ENCODE measurements around the gene DPAGT1. TPM values are rescaled to one million over a fixed set of nuclear protein-coding genes. Genes with fewer than 3 reads are reported as not detected.

The DPAGT1 gene
- total RNA-seq, 1 donor from 2014 or later: 83.4 TPM

- no peaks in the 10 kb centered on the region for H3K9me3 Mint-ChIP-seq
- peaks cover 34% of the 10 kb centered on the region for H3K4me1 Mint-ChIP-seq (ENCODE audit: low read depth)
- H3K36me3 Mint-ChIP-seq (ENCODE audit: low read depth): peaks cover 46% of the 10 kb centered on the region
- peaks cover 1% of the 10 kb centered on the region for H3K27me3 Mint-ChIP-seq (ENCODE audit: low read depth)
- DNase-seq (ENCODE audit: low spot score): no peak
- peak overlapping the region; percentile 91 for H3K4me3 Mint-ChIP-seq (ENCODE audit: low read depth)
- intact Hi-C loops (cut with micrococcal nuclease): loop anchor here (5.0 kb wide), 2 partner anchors 67 to 173 kb away; partner anchors contain the start of genes BCL9L and NLRX1
- peak overlapping the region; percentile 98 for H3K27ac Mint-ChIP-seq
Observed at GRCh38 chr11:119100246-119100970, 1.2 kb downstream of the DPAGT1 start.

- Mint-ChIP-seq H3K27ac (no peak overlapping the region), H3K36me3 (ENCODE audit: low read depth) (peaks cover 52% of the 10 kb centered on the region), H3K27me3 (ENCODE audit: low read depth) (peaks cover 2% of the 10 kb centered on the region), H3K4me1 (ENCODE audit: low read depth) (peaks cover 32% of the 10 kb centered on the region), H3K4me3 (ENCODE audit: low read depth) (peak overlapping the region; percentile 91), H3K9me3 (no peaks in the 10 kb centered on the region)
- DNase-seq (ENCODE audit: low spot score): no peak
- intact Hi-C loops (cut with micrococcal nuclease): loop anchor here (5.0 kb wide), 2 partner anchors 68 to 172 kb away; partner anchors contain the start of genes BCL9L and NLRX1
Observed at GRCh38 chr11:119099711-119100110, 1.9 kb downstream of the DPAGT1 start.

GRCh38 chr11:119095066-119095880 lies 6.4 kb downstream of the DPAGT1 start:
- peaks cover 79% of the 10 kb centered on the region for H3K36me3 Mint-ChIP-seq (ENCODE audit: low read depth)
- H3K9me3 Mint-ChIP-seq: no peaks in the 10 kb centered on the region
- peak overlapping the region; percentile 89 for H3K4me3 Mint-ChIP-seq (ENCODE audit: low read depth)
- DNase-seq (ENCODE audit: low spot score): peak; percentile 99
- intact Hi-C loops (cut with micrococcal nuclease): loop anchor here (1.0 to 2.0 kb wide), 8 partner anchors 10 to 112 kb away; partner anchors contain the start of genes C2CD2L, CBL, HINFP and HYOU1
- peaks cover 50% of the 10 kb centered on the region for H3K4me1 Mint-ChIP-seq (ENCODE audit: low read depth)
- peaks cover 2% of the 10 kb centered on the region for H3K27me3 Mint-ChIP-seq (ENCODE audit: low read depth)
- H3K27ac Mint-ChIP-seq: peak overlapping the region; percentile 89

GRCh38 chr11:119094816-119095065 lies 6.9 kb downstream of the DPAGT1 start:
- Mint-ChIP-seq H3K36me3 (ENCODE audit: low read depth) (peaks cover 74% of the 10 kb centered on the region), H3K4me3 (ENCODE audit: low read depth) (peak overlapping the region; percentile 89), H3K27me3 (ENCODE audit: low read depth) (peaks cover 2% of the 10 kb centered on the region), H3K9me3 (no peaks in the 10 kb centered on the region), H3K4me1 (ENCODE audit: low read depth) (peaks cover 45% of the 10 kb centered on the region), H3K27ac (peak overlapping the region; percentile 89)
- intact Hi-C loops (cut with micrococcal nuclease): loop anchor here (1.0 to 2.0 kb wide), 9 partner anchors 8 to 112 kb away; partner anchors contain the start of genes C2CD2L, CBL, HINFP and HYOU1
- DNase-seq (ENCODE audit: low spot score): no peak

GRCh38 chr11:119093942-119094815 lies 7.5 kb downstream of the DPAGT1 start:
- H3K36me3 Mint-ChIP-seq (ENCODE audit: low read depth): peaks cover 73% of the 10 kb centered on the region
- DNase-seq (ENCODE audit: low spot score): no peak
- H3K27me3 Mint-ChIP-seq (ENCODE audit: low read depth): peaks cover 2% of the 10 kb centered on the region
- peaks cover 45% of the 10 kb centered on the region for H3K4me1 Mint-ChIP-seq (ENCODE audit: low read depth)
- peak overlapping the region; percentile 92 for H3K4me3 Mint-ChIP-seq (ENCODE audit: low read depth)
- no peaks in the 10 kb centered on the region for H3K9me3 Mint-ChIP-seq
- H3K27ac Mint-ChIP-seq: peak overlapping the region; percentile 89
- intact Hi-C loops (cut with micrococcal nuclease): loop anchor here (1.0 to 2.0 kb wide), 6 partner anchors 8 to 113 kb away; partner anchors contain the start of genes CBL, HINFP, RPS25 and SLC37A4

GRCh38 chr11:119092880-119093842 lies 8.5 kb downstream of the DPAGT1 start:
- intact Hi-C loops (cut with micrococcal nuclease): no loop called here
- DNase-seq (ENCODE audit: low spot score): no peak
- H3K27me3 Mint-ChIP-seq (ENCODE audit: low read depth): peaks cover 2% of the 10 kb centered on the region
- no peaks in the 10 kb centered on the region for H3K9me3 Mint-ChIP-seq
- peak overlapping the region; percentile 75 for H3K27ac Mint-ChIP-seq
- H3K4me3 Mint-ChIP-seq (ENCODE audit: low read depth): peak overlapping the region; percentile 92
- H3K4me1 Mint-ChIP-seq (ENCODE audit: low read depth): peaks cover 41% of the 10 kb centered on the region
- peaks cover 62% of the 10 kb centered on the region for H3K36me3 Mint-ChIP-seq (ENCODE audit: low read depth)

GRCh38 chr11:119091966-119092879 lies 9.4 kb downstream of the DPAGT1 start:
- peaks cover 53% of the 10 kb centered on the region for H3K36me3 Mint-ChIP-seq (ENCODE audit: low read depth)
- peaks cover 2% of the 10 kb centered on the region for H3K27me3 Mint-ChIP-seq (ENCODE audit: low read depth)
- no peak for DNase-seq (ENCODE audit: low spot score)
- H3K4me1 Mint-ChIP-seq (ENCODE audit: low read depth): peaks cover 50% of the 10 kb centered on the region
- H3K4me3 Mint-ChIP-seq (ENCODE audit: low read depth): peak overlapping the region; percentile 92
- intact Hi-C loops (cut with micrococcal nuclease): no loop called here
- no peaks in the 10 kb centered on the region for H3K9me3 Mint-ChIP-seq
- H3K27ac Mint-ChIP-seq: peak overlapping the region; percentile 51

GRCh38 chr11:119091178-119091577 lies 10.5 kb downstream of the DPAGT1 start:
- no peak overlapping the region for H3K27ac Mint-ChIP-seq
- intact Hi-C loops (cut with micrococcal nuclease): no loop called here

GRCh38 chr11:119089319-119089718 lies 12.3 kb downstream of the DPAGT1 start:
- H3K36me3 Mint-ChIP-seq (ENCODE audit: low read depth): peaks cover 29% of the 10 kb centered on the region
- no peak for DNase-seq (ENCODE audit: low spot score)
- H3K27ac Mint-ChIP-seq: no peak overlapping the region
- no peak overlapping the region for H3K4me3 Mint-ChIP-seq (ENCODE audit: low read depth)
- intact Hi-C loops (cut with micrococcal nuclease): no loop called here
- no peaks in the 10 kb centered on the region for H3K9me3 Mint-ChIP-seq
- no peaks in the 10 kb centered on the region for H3K27me3 Mint-ChIP-seq (ENCODE audit: low read depth)
- peaks cover 50% of the 10 kb centered on the region for H3K4me1 Mint-ChIP-seq (ENCODE audit: low read depth)

More at GRCh38 chr11:119091178-119091577, 10.5 kb downstream of the DPAGT1 start:
- Mint-ChIP-seq H3K9me3 (no peaks in the 10 kb centered on the region), H3K4me3 (ENCODE audit: low read depth) (no peak overlapping the region), H3K36me3 (ENCODE audit: low read depth) (peaks cover 43% of the 10 kb centered on the region), H3K4me1 (ENCODE audit: low read depth) (peaks cover 47% of the 10 kb centered on the region), H3K27me3 (ENCODE audit: low read depth) (peaks cover 2% of the 10 kb centered on the region)
- DNase-seq (ENCODE audit: low spot score): no peak

GRCh38 chr11:119088406-119088805 lies 13.2 kb downstream of the DPAGT1 start:
- H3K4me3 Mint-ChIP-seq (ENCODE audit: low read depth): no peak overlapping the region
- peaks cover 46% of the 10 kb centered on the region for H3K4me1 Mint-ChIP-seq (ENCODE audit: low read depth)
- no peak overlapping the region for H3K27ac Mint-ChIP-seq
- H3K36me3 Mint-ChIP-seq (ENCODE audit: low read depth): peaks cover 21% of the 10 kb centered on the region
- no peaks in the 10 kb centered on the region for H3K27me3 Mint-ChIP-seq (ENCODE audit: low read depth)
- H3K9me3 Mint-ChIP-seq: no peaks in the 10 kb centered on the region
- intact Hi-C loops (cut with micrococcal nuclease): no loop called here
- DNase-seq (ENCODE audit: low spot score): no peak

Data from activated T-helper 2 cell treated with anti-CD3 and anti-CD28 coated beads, Interferon-gamma antibody, Interleukin-2, Interleukin-4, amounts not matched to agents 10 μg/mL and 5 μg/mL and 100 μg/mL, durations not matched to agents 14 hours and 24 hours and 36 hours (primary cell).